Retinal pigment epithelial cell (primary cell): ENCODE data around the gene MAP1B.

Experiments
- DNase-seq: peaks from one replicate; pipeline ENCODE4 v3.0.0-alpha.2; 2010; ENCODE audit warnings: low read depth
- H3K4me3 ChIP-seq: 2 replicates; pipeline ENCODE4 v1.5.1; 2011; ENCODE audit warnings: mild to moderate bottlenecking, low read length, control low read depth, moderate library complexity
- TF ChIP-seq, protein P1 (sequence below): conservative IDR thresholded peaks from 2 replicates; pipeline ENCODE4 v1.5.1; 2011; ENCODE audit warnings: low read depth, low read length, control low read depth, inconsistent platforms

MAP1B gene

DNA sequence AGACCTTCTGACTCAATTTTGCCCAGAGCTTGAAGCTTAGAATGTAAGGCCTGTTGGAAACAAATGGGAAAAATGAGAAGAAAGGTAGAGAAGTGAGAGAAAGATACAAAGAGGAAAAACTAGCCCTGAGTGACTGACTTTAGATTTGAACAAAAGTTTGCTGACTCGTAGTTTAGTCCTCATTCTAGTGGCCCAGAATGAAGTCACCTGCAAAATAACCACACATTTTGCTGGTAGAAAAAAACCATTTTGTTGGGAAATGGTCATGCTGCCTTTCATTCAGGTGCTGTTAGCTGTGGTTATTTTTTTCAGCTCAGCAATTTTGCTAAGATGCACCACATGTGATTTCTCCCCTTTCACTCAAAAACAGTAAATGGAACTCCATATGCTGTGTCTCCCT lies 113.8 kb downstream of the MAP1B start:
- H3K4me3 ChIP-seq, result no peak overlapping the region
- TF ChIP-seq, protein P1, sequence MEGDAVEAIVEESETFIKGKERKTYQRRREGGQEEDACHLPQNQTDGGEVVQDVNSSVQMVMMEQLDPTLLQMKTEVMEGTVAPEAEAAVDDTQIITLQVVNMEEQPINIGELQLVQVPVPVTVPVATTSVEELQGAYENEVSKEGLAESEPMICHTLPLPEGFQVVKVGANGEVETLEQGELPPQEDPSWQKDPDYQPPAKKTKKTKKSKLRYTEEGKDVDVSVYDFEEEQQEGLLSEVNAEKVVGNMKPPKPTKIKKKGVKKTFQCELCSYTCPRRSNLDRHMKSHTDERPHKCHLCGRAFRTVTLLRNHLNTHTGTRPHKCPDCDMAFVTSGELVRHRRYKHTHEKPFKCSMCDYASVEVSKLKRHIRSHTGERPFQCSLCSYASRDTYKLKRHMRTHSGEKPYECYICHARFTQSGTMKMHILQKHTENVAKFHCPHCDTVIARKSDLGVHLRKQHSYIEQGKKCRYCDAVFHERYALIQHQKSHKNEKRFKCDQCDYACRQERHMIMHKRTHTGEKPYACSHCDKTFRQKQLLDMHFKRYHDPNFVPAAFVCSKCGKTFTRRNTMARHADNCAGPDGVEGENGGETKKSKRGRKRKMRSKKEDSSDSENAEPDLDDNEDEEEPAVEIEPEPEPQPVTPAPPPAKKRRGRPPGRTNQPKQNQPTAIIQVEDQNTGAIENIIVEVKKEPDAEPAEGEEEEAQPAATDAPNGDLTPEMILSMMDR, result no peak
- no peak for DNase-seq

DNA sequence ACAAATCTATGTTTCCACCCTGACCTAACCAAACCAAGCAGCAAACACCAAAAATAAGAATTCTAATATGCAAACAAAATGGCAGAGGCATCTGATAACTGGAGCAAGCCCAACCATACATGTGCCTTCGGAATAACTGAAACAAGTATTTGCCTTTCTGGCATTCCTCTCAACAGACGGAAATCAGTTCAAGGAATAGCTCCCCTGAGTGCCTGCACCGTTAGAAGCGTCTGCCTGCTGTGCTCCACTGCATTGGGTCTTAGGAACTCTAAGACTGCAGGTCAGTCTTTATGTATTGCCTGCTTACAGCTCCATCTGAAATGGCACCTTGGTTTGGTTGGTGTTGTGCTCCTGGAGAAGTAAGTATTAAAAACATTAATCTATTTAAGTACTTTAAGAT lies 114.3 kb downstream of the MAP1B start:
- H3K4me3 ChIP-seq, result no peak overlapping the region
- TF ChIP-seq, protein P1, result no peak
- no peak for DNase-seq

DNA sequence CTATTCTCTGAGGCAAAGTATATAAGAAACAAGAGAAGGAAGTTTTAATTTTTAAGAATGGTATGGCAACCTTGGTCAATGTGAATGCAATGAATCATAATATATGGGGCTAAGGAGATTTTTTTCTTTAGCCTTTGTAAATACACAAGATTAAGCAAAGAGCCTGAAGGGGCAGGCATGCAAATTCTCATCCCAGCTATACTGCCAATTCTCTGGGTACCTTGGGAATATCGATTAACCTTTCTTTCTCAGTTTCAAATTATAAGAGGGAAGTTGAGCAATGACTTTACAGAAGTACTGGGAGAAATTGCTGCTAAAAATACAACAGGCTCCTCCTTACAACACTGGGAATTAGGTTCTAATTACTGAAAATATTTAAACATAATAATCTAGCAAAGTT lies 115.2 kb downstream of the MAP1B start:
- TF ChIP-seq, protein P1, result no peak
- DNase-seq, result no peak
- no peak overlapping the region for H3K4me3 ChIP-seq

DNA sequence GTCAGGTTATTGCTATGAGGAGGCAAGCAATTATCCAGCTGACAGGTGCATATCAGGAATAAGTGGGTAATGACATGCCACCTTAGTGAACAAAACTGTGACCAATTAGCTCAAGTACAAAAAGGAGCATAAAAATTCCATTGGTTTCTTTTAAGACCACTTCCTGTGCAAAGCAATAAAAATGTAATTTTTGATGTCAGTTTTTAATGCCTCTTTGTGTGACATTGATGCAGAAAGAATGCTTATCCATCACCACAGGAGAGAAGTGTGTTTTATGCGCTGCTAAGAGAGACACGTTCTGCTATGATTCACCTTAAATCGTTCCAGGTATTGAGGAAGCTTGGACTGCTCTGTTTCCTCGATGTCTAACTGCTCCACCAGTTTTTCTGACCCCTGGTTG lies 116.1 kb downstream of the MAP1B start:
- H3K4me3 ChIP-seq, result no peak overlapping the region
- TF ChIP-seq, protein P1, result no peak
- DNase-seq, result no peak

DNA sequence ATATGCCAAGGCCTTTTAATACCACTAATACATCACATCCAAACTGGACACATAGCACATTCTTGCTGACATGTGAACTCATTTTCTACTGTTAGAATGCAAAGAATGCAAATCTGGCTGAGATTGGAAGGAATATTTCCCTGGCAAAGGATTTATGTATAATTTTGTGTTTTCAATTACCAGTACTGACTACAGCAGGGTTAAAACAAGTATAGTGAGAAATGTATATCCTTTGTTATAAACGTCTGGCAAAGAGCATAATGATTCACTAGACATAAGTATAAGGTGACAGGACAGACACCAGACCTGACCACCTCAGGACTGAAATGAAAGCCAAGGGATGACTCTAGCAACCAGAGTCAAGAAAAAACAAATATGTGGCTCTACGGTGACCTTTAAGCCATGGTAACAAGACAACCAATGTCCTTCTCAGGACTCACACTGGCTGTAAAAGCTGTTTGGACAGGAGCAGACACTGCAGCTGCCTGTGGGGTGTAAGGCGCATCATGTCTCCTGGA lies 117.7 kb downstream of the MAP1B start:
- TF ChIP-seq, protein P1, result no peak
- peak; percentile 80 for DNase-seq
- no peak overlapping the region for H3K4me3 ChIP-seq

DNA sequence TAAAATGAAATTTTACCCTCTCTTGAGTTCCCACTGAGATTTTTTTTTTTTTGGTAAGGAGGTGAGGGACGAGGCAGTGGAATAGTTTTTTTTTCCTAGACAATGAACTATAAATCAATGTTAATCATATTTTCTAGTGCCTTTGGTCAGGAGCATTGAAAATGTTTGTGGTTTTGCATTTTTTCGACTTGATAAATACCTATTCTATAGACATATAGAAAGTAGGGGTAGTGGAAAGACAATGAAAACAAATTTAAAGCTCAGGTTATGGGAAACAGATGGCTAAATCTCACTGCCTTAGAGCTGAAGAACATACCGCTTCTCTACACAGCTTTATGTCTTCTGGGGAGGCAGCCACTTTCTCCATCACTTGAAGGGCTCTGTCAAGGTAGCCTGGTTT lies 118.5 kb downstream of the MAP1B start:
- DNase-seq, result no peak
- TF ChIP-seq, protein P1, result no peak
- no peak overlapping the region for H3K4me3 ChIP-seq

DNA sequence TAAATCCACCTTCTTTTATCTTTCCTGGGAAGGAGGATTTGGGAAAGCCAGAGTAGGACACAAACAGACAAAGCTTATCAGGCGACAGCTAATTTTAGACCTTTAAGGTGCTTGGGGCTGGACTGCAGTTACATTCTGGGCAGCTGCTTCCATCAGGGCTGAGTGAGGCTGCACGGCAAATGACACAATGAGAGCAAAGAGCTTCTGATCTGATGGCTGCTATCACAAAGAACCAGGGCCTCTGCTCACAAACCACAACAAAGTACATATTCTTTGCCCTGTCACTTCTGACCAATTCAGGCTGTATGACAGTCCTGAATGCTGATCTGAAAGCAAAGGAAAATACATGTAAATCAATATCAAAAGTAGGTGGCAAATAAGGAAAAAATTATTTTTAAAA lies 119.7 kb downstream of the MAP1B start:
- no peak for DNase-seq

More for the DNA sequence above, 119.7 kb downstream of the MAP1B start:
- TF ChIP-seq, protein P1, result no peak
- no peak overlapping the region for H3K4me3 ChIP-seq
